Measurements from ENCODE around the gene APOBEC2.
"Not testable (repeated sequence)": the region's sequence is repeated elsewhere in the genome, so short reads cannot be mapped to it uniquely, and the experiment has no call there.

The APOBEC2 gene

GRCh38 chr6:41053041-41053440, at the start of gene APOBEC2:
APOBEC2 (plus strand) TSS chr6:41053202; CDS start chr6:41053348, 146 bp downstream.
- no peaks in the 10 kb centered on the region for H3K27me3 Mint-ChIP-seq (ENCODE audit: low read depth)
- H3K4me3 Mint-ChIP-seq, result no peak within 1 kb of the TSS
- H3K36me3 Mint-ChIP-seq (ENCODE audit: low read depth), result peaks cover 7% of the 10 kb centered on the region
- H3K9me3 Mint-ChIP-seq, result no peaks in the 10 kb centered on the region
- H3K27ac Mint-ChIP-seq, result peak within 1 kb of the TSS; percentile 78
- peaks cover 11% of the 10 kb centered on the region for H3K4me1 Mint-ChIP-seq (ENCODE audit: low read depth)

- H3K4me3 Mint-ChIP-seq; H3K27ac Mint-ChIP-seq; H3K36me3 Mint-ChIP-seq (ENCODE audit: low read depth); H3K4me1 Mint-ChIP-seq (ENCODE audit: low read depth); H3K9me3 Mint-ChIP-seq: not testable (repeated sequence)
- H3K27me3 Mint-ChIP-seq (ENCODE audit: low read depth), result peaks cover 42% of the 10 kb centered on the region
Observed at GRCh38 chr6:41006217-41006616, 46.8 kb upstream of the APOBEC2 start.

GRCh38 chr6:41006980-41007379, 46.0 kb upstream of the APOBEC2 start:
- not testable (repeated sequence) for H3K9me3 Mint-ChIP-seq; H3K36me3 Mint-ChIP-seq (ENCODE audit: low read depth); H3K4me3 Mint-ChIP-seq; H3K4me1 Mint-ChIP-seq (ENCODE audit: low read depth); H3K27ac Mint-ChIP-seq
- H3K27me3 Mint-ChIP-seq (ENCODE audit: low read depth), result peaks cover 35% of the 10 kb centered on the region

GRCh38 chr6:41008011-41008410, 45.0 kb upstream of the APOBEC2 start:
- H3K9me3 Mint-ChIP-seq, result no peaks in the 10 kb centered on the region
- H3K4me1 Mint-ChIP-seq (ENCODE audit: low read depth), result no peaks in the 10 kb centered on the region
- no peak overlapping the region for H3K4me3 Mint-ChIP-seq
- H3K27me3 Mint-ChIP-seq (ENCODE audit: low read depth), result peaks cover 31% of the 10 kb centered on the region
- no peak overlapping the region for H3K27ac Mint-ChIP-seq
- H3K36me3 Mint-ChIP-seq (ENCODE audit: low read depth), result no peaks in the 10 kb centered on the region

- Mint-ChIP-seq H3K27me3 (ENCODE audit: low read depth) (peaks cover 20% of the 10 kb centered on the region), H3K4me3 (no peak overlapping the region), H3K9me3 (no peaks in the 10 kb centered on the region), H3K4me1 (ENCODE audit: low read depth) (no peaks in the 10 kb centered on the region), H3K27ac (no peak overlapping the region), H3K36me3 (ENCODE audit: low read depth) (no peaks in the 10 kb centered on the region)
Observed at GRCh38 chr6:41009669-41010068, 43.3 kb upstream of the APOBEC2 start.

- H3K36me3 Mint-ChIP-seq (ENCODE audit: low read depth), result no peaks in the 10 kb centered on the region
- peaks cover 13% of the 10 kb centered on the region for H3K27me3 Mint-ChIP-seq (ENCODE audit: low read depth)
- H3K27ac Mint-ChIP-seq, result no peak overlapping the region
- no peaks in the 10 kb centered on the region for H3K4me1 Mint-ChIP-seq (ENCODE audit: low read depth)
- H3K4me3 Mint-ChIP-seq, result no peak overlapping the region
- no peaks in the 10 kb centered on the region for H3K9me3 Mint-ChIP-seq
Observed at GRCh38 chr6:41011673-41012072, 41.3 kb upstream of the APOBEC2 start.

GRCh38 chr6:41013466-41014153, 39.4 kb upstream of the APOBEC2 start:
- no peak overlapping the region for H3K4me3 Mint-ChIP-seq

GRCh38 chr6:41014780-41015179, 38.2 kb upstream of the APOBEC2 start:
- Mint-ChIP-seq H3K9me3 (no peaks in the 10 kb centered on the region), H3K27ac (no peak overlapping the region), H3K36me3 (ENCODE audit: low read depth) (no peaks in the 10 kb centered on the region), H3K27me3 (ENCODE audit: low read depth) (peaks cover 19% of the 10 kb centered on the region), H3K4me3 (no peak overlapping the region), H3K4me1 (ENCODE audit: low read depth) (no peaks in the 10 kb centered on the region)

More at GRCh38 chr6:41013466-41014153, 39.4 kb upstream of the APOBEC2 start:
- Mint-ChIP-seq H3K9me3 (no peaks in the 10 kb centered on the region), H3K27ac (no peak overlapping the region), H3K27me3 (ENCODE audit: low read depth) (peaks cover 18% of the 10 kb centered on the region), H3K36me3 (ENCODE audit: low read depth) (no peaks in the 10 kb centered on the region), H3K4me1 (ENCODE audit: low read depth) (no peaks in the 10 kb centered on the region)

- peaks cover 14% of the 10 kb centered on the region for H3K27me3 Mint-ChIP-seq (ENCODE audit: low read depth)
- not testable (repeated sequence) for H3K4me3 Mint-ChIP-seq; H3K4me1 Mint-ChIP-seq (ENCODE audit: low read depth); H3K36me3 Mint-ChIP-seq (ENCODE audit: low read depth); H3K9me3 Mint-ChIP-seq; H3K27ac Mint-ChIP-seq
Observed at GRCh38 chr6:41015860-41016259, 37.1 kb upstream of the APOBEC2 start.

- Mint-ChIP-seq H3K4me1 (ENCODE audit: low read depth) (no peaks in the 10 kb centered on the region), H3K36me3 (ENCODE audit: low read depth) (peaks cover 1% of the 10 kb centered on the region), H3K9me3 (no peaks in the 10 kb centered on the region), H3K4me3 (no peak overlapping the region), H3K27ac (no peak overlapping the region), H3K27me3 (ENCODE audit: low read depth) (peaks cover 11% of the 10 kb centered on the region)
Observed at GRCh38 chr6:41017663-41018062, 35.3 kb upstream of the APOBEC2 start.

GRCh38 chr6:41021832-41022231, 31.2 kb upstream of the APOBEC2 start:
- no peak overlapping the region for H3K4me3 Mint-ChIP-seq
- H3K36me3 Mint-ChIP-seq (ENCODE audit: low read depth), result peaks cover 1% of the 10 kb centered on the region
- no peaks in the 10 kb centered on the region for H3K9me3 Mint-ChIP-seq
- H3K27ac Mint-ChIP-seq, result no peak overlapping the region
- peaks cover 2% of the 10 kb centered on the region for H3K4me1 Mint-ChIP-seq (ENCODE audit: low read depth)
- peaks cover 11% of the 10 kb centered on the region for H3K27me3 Mint-ChIP-seq (ENCODE audit: low read depth)

- peaks cover 6% of the 10 kb centered on the region for H3K4me1 Mint-ChIP-seq (ENCODE audit: low read depth)
- no peak overlapping the region for H3K27ac Mint-ChIP-seq
- no peak overlapping the region for H3K4me3 Mint-ChIP-seq
- H3K9me3 Mint-ChIP-seq, result no peaks in the 10 kb centered on the region
- H3K36me3 Mint-ChIP-seq (ENCODE audit: low read depth), result peaks cover 1% of the 10 kb centered on the region
- peaks cover 11% of the 10 kb centered on the region for H3K27me3 Mint-ChIP-seq (ENCODE audit: low read depth)
Observed at GRCh38 chr6:41022294-41022693, 30.7 kb upstream of the APOBEC2 start.

GRCh38 chr6:41023114-41023513, 29.9 kb upstream of the APOBEC2 start:
- H3K27me3 Mint-ChIP-seq (ENCODE audit: low read depth), result peaks cover 10% of the 10 kb centered on the region
- H3K36me3 Mint-ChIP-seq (ENCODE audit: low read depth), result peaks cover 1% of the 10 kb centered on the region
- H3K9me3 Mint-ChIP-seq, result no peaks in the 10 kb centered on the region
- H3K27ac Mint-ChIP-seq, result no peak overlapping the region
- peaks cover 12% of the 10 kb centered on the region for H3K4me1 Mint-ChIP-seq (ENCODE audit: low read depth)
- no peak overlapping the region for H3K4me3 Mint-ChIP-seq

GRCh38 chr6:41025966-41026530, 27.0 kb upstream of the APOBEC2 start:
- Mint-ChIP-seq H3K36me3 (ENCODE audit: low read depth) (no peaks in the 10 kb centered on the region), H3K4me1 (ENCODE audit: low read depth) (peaks cover 23% of the 10 kb centered on the region), H3K4me3 (peak overlapping the region; percentile 38), H3K27ac (peak overlapping the region; percentile 50), H3K9me3 (no peaks in the 10 kb centered on the region), H3K27me3 (ENCODE audit: low read depth) (no peaks in the 10 kb centered on the region)

GRCh38 chr6:41027241-41027640, 25.8 kb upstream of the APOBEC2 start:
- Mint-ChIP-seq H3K27me3 (ENCODE audit: low read depth) (no peaks in the 10 kb centered on the region), H3K4me3 (peak overlapping the region; percentile 93), H3K36me3 (ENCODE audit: low read depth) (no peaks in the 10 kb centered on the region), H3K9me3 (no peaks in the 10 kb centered on the region), H3K27ac (peak overlapping the region; percentile 94), H3K4me1 (ENCODE audit: low read depth) (peaks cover 23% of the 10 kb centered on the region)
